ENCODE results near the gene BCL11A.

The BCL11A gene

DNA sequence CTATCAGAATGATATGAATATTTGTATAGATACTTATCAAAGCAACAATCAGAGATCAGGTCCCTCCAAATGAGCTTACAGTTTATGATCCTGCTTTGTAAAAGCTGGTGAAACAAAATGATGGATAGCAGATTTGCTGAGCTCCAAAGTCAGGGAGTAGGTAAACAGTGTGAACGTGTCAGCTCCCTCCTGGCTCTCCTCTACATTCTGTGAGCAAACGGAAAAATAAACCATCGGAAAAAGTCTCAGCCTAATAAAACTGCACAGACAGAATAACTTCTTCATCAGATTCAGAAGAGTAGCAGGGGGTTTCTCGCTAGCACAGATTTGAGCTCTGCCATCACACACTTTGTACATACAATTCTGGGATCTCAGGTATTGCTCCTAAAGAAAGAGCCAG lies 51.3 kb downstream of the BCL11A start:
- DNase-seq: no peak

DNA sequence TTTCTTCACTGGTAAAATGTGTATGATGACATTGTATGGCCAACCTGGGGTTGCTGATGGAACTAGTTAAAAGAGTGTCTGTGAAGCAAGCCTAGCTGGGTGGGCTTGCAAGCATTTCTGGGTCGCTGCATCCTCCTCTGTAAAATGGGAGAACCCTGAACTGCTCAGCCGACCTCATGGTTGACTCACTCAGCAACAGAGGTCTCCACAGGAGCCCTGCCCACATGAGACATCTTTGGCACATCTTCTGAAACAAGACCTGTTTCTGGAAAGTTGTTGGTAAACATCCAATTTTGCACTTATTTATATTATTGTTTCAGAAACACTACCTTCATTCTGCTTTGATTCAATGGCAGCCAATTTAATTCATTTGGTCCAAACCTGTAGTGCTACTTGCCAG lies 52.6 kb downstream of the BCL11A start:
- DNase-seq: no peak

DNA sequence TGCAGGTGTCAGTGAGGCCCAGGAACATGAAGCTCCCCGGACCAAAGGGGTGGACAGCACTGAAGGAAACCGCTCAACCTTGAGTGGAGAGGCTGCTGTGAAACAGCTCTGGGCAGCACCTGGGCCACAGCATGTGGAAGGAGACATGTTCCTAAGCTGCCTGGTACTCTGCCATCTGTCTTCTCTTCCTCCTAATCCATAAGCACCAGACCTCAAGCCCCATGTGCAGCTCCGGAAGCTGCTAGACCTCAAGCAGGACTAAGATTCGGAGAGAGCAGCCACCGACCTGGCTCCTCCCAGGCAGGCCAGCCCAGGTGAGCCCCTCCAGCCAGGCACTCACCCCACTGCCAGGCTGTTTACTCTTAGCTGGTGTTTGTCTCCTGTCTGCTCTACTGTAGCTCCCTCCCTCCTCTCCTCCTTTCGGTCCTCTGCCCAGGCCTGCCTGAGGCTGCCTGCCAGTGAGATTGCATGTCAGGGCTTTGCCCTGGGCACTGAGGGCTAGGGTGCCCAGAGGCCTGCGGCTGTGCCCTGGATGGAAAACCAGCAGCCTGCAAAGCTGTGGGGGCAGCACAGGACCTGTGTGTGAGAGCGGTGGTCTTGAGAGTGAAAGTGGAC lies 53.7 kb downstream of the BCL11A start:
- no peak for DNase-seq

DNA sequence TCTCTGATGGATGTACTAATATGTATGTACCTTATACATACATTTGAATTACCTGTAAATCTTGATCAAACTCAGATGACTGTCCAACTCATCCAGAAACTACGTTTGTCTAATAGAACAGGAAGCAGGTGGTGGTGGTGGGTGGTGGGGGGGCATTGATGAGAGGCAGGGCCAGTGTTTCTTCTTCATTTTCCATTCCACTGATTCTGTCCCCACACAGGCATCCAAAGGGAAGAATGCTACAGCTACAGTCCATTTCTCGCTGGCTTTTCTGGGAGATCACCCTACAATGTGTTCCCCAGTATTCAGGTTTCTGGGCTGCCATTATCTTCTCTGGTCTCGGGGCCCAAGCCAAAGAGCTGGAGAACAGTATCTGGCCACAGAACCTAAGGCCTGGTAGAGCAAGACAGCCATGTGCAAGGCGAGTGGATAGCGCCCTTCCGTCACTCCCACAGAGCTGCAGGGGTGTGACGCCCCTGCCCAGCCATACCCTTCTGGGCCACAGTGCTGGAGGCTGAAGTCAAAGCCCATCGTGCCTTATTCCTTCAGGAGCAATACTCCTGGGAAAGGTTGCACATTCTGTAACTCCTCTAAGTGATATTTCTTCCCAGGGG lies 54.5 kb downstream of the BCL11A start:
- DNase-seq: no peak

DNA sequence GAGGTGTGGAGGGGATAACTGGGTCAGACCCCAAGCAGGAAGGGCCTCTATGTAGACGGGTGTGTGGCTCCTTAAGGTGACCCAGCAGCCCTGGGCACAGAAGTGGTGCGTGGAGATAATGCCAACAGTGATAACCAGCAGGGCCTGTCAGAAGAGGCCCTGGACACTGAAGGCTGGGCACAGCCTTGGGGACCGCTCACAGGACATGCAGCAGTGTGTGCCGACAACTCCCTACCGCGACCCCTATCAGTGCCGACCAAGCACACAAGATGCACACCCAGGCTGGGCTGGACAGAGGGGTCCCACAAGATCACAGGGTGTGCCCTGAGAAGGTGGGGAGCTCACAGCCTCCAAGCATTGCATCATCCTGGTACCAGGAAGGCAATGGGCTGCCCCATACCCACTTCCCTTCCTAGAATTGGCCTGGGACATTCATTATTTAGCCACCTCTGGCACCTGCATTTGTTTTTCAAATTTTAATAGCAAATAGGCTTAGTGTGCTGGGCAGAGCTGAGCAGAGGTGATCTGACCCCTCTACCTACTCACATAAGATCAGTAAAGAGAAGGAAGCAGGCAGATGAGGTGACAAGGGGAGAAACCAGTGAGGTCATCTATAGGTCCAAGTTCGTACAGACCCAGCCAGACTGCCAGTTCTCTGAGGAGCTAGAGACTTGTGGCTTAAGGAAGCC lies 55.2 kb downstream of the BCL11A start:
- DNase-seq: no peak

DNA sequence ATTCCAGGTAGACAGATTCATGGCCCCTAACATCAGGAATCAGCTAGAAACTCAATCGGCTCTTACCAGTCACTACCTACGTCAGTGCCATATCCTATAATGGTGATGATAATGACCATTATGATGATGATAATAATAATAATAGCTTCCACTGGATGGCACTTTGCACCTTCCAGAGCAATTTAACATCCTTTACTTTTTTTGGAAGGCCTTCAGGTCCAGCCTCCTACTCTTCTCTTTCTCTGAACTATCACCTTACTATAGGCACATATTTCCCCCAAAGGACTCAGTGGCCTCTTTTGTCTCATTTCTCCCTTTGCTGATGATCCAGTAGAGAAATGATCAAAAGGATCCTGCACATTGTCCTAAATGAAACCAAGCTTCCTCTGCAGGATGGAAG lies 56.0 kb downstream of the BCL11A start:
- no peak for DNase-seq

DNA sequence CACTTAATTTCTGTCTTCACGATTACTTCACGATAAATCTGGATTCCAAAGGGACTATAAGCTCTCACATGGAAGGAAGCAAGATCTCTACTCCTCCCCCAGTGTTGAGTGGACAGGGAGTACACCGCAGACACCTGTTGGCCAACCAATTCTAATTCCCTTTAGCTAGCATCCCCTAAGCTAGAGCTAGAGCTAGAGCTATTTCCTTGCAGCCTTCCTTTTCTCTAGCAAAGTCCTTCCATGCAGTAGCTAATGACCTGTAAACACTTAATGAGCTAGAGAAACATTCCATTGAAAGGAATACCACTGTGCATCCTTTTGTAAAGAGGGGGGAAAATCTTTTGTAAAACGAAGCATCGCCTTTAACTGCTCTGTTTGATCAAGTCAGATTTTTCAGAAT lies 56.5 kb downstream of the BCL11A start:
- DNase-seq: no peak

DNA sequence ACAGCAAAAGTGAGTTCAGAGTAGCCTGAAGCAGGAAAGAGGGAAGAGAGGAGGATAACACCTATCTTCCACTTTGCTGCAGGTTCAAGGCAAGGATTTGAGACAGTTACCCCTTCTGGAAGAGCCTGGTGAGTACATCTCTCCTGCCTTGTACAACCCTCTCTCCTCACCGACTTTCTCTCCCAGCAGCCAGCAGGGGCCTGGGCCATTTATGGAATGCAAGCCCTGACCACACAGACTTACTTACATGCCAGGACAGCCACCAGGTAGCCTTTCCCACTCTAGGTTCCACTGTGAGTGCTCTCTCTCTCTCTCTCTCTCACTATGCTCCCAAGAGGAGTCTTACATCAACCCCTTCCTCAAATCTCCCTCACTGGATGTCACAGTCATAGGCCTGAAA lies 57.0 kb downstream of the BCL11A start:
- DNase-seq: no peak

DNA sequence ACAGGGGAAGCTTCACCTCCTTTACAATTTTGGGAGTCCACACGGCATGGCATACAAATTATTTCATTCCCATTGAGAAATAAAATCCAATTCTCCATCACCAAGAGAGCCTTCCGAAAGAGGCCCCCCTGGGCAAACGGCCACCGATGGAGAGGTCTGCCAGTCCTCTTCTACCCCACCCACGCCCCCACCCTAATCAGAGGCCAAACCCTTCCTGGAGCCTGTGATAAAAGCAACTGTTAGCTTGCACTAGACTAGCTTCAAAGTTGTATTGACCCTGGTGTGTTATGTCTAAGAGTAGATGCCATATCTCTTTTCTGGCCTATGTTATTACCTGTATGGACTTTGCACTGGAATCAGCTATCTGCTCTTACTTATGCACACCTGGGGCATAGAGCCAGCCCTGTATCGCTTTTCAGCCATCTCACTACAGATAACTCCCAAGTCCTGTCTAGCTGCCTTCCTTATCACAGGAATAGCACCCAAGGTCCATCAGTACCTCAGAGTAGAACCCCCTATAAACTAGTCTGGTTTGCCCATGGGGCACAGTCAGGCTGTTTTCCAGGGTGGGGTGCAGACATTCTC lies 58.3 kb downstream of the BCL11A start:
- DNase-seq: no peak

DNA sequence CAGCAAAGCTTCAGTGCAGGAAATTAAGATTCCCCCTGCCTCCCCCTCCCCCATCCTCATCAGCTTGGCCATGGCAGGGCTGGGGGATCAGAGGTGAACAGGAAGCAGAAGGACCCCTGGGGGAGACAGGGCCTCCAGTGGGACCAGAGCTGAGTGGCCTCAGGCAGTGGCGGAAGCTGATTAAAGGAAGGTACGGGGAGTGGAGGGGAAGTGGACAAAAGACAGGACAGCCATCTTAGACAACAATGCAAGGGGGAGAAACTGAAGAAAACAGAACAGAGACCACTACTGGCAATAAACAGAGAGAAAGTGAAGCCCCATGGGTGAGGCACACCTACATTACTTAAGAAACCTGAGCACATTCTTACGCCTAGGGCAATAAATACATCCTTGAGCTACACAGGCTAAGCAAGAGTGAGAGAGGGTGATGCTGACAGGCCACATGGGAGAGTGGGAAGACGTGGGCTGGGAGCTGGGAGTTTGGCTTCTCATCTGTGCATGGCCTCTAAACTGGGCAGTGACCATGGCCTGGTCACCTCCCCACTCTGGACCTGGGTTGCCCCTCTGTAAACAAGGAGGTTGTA lies 59.6 kb downstream of the BCL11A start:
- DNase-seq: no peak

DNA sequence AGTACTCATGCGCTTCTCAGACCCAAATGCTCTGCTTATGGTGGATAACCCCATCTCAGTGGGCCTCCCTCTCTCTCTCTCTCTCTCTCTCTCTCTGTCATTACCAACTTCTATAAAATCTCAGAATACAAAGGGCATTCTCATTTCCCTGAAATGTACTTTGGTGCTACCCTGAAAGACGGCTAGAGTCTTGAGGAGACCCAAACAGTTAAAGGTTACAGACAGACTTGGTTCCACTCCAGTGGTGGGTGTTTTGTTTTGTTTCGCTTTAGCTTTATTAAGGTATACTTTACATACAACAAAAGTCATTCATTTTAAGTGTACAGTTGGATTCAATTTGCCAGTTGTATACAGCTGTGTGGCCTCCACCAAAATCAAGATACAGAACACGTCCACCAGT lies 60.9 kb downstream of the BCL11A start:
- no peak for DNase-seq

DNA sequence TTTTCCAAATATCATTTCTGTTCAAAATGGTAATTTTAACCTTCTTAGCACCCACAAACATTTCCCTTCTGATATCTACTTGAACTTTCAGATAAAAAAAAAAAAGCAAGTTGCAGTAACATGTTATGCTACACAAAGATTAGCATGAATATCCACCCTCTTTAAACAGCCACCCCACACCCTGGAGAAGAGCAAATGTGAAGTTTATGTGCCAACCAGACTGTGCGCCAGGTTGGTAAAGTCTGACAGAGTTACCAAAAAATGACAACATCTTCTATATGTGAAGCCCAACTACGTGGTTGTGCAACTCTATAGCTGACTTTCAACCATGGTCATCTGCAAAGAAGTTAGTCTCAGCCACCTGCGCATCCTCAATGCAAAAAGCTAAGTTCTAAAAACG lies 62.6 kb downstream of the BCL11A start:
- DNase-seq: no peak

DNA sequence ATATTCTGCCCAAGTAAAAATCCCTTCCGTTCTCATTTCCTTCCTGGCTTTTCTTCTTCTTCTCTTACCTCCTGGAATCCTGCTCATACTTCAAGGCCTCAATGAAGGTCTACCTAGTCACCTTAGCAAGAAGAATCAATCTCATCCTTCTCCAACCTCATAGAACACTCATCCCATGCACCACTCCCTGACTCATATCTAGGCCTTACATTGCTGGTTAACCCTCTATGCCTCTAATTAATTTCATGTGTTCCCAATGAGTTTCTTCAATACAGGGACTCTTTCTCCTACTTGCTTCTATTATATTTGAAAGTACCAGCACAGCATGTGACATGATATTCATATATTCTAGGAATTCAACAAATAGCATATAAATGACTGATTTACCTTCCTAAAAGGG lies 63.0 kb downstream of the BCL11A start:
- DNase-seq: no peak

DNA sequence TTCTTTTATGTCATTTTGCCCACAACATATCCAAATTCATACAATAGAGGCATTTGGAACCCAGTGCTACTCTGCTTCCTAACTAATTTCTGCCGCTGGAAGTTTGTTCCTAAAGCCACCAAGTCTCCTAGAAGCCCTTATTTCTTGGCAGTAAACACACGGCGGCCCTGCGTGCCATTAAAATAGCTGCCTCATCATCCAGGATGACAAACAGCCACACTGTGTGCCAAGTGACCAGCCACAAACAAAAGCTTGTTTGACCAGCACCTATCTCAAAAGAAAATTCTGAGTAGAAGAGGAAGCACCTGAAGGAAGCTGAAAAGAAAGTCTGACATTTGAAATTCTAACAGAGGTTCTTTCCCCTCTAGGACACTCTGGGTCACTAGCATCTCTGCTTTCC lies 64.2 kb downstream of the BCL11A start:
- no peak for DNase-seq

DNA sequence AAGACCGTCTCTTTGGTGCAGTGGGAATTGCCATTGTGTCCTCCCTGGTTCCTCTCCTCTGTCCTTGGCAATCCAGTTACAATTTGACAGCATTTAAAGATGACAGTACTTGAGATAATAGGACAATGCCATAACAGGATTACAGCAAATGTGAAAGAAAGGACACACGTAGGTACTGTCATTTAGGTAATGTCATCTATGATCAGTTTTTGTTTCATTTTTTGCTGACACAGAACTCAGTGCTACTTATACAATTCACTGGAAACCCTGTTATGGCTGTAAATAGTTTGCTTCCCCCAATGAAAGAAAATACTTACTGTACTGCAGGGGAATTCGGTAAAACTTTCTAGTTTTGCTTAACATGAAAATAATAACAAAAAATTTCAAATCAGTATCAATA lies 65.2 kb downstream of the BCL11A start:
- no peak for DNase-seq

DNA sequence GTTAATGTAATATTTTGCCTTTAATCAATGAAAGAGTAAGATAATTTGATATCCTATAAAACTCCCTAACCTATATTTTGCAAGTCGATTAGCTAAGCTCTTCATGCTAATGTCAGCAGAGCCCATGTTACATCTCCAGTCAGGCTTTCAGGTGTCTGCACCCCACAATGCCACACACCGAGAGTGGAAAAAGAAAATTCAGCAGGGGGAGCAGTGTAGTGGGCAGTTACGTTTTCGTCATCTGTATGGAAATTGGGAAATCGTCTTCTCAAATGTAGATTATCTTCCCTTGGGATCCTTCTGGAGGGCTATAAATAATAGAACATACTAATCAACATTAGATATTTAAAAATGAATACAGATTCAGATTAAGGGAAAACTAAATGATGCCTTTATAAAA lies 66.3 kb downstream of the BCL11A start:
- DNase-seq: no peak

DNA sequence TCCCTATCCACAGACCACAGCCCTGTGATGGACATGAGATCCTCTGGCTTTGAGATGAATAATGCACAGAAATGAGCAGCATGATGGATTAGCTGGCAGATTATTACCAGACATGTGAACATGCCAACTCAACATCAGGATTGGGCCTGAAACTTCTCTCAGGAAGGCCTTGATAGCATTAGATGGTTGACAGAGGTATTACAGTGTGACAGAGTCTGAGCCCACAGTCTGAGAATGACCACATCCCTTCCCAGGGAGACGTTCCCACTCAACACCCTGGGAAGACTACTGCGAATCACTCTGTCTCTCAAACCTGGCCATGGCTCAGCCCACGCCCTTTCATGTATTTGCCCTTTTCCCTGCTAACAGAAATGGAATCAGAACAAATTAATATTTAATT lies 66.9 kb downstream of the BCL11A start:
- no peak for DNase-seq

DNA sequence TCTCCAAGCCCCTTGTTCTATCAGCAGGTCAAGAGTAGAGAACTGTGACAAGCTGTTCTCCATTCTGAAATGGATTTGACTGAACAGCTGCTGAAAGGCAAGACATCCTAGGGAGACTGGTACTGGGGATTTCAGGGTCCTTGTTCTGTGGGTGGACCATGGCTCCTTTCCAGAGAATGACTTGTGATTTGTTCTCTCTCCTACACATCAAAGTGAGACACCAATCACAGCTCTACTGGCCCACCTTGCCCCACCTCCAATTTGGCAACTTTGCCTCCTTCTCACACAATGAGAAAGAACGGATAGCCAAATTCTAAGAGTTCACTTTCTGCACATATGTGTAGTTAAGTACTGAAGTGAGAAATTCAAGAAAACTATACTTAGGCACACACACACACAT lies 67.4 kb downstream of the BCL11A start:
- no peak for DNase-seq

DNA sequence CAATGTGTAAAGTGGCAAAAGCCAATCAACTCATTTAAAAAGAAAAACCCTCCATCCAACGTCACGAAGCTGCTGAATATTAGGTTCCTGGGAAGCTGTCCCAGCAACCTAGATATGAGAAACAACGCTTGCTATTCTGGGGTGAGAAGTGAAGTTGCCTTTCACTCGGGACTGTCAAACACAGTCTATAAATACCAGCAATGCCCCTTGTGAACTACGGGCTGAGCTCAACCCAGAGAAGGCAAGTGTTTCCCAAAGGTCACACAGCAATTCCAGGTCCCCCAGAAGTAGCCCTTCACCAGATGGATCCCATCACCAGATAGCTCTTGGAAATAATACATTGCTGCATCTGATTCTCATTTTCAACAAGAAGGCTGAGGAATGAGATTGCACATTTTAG lies 67.9 kb downstream of the BCL11A start:
- no peak for DNase-seq

DNA sequence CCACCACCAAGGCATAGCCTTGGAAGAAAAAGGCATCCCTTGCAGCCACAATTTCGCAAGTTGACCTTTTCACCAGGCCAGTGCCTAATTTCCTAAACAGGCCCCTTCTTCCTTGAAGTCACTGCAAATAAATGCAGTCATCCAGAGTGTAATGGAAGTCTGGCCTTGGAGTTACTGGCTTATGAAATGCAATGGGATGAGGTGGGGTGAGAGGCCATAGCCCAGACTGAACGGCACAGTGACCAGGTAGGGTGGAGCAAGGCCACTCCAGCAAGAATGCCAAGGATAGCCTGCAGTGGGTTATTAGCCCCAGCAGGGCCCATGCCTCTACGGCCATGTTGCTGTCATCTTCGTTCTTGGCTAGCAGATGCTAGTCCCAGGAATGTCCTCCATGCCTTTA lies 68.4 kb downstream of the BCL11A start:
- DNase-seq: no peak

DNA sequence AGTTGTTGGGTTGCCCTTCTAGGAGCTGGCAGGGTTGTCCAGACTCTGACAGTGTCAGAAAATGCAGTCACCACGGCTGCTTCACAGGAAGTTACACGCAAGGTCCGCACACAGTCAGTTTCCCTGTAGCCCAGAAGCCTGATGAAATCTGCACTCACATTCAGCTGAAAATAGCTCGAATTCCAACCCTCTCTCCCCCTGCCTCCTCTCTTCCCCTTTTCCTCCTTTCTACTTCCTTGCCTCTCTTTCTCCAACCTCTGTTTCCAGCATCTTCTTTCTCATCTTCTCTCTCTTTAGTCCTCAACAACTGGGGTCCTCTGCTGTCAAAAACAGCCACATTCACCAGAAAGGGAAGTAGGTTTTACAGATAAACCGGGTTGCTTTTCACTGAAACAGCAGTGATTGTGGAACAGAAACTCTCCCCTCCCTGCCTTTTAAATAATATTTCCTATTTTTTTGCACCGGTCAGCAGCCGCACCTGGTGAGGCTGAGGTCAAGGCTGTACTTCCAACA lies 69.3 kb downstream of the BCL11A start:
- DNase-seq: no peak

DNA sequence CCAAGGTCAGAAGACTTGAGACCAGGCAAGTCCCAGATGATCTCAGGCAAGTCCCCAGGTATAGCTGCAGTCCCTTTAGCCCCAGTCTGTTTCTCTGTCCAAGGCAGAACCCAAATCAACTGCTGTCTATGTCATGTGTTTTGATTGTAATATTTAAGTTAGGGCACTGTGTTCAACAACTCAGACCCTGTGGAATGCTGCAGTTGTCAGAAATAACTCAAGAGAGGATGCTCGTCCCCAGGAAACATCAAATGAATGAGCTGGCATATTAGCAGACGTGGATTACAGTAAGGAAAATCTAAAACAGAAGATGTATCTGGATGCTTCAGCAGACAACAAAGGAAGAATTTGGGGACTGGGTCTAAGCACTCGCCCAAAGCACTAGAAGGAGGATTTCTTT lies 70.1 kb downstream of the BCL11A start:
- DNase-seq: no peak

DNA sequence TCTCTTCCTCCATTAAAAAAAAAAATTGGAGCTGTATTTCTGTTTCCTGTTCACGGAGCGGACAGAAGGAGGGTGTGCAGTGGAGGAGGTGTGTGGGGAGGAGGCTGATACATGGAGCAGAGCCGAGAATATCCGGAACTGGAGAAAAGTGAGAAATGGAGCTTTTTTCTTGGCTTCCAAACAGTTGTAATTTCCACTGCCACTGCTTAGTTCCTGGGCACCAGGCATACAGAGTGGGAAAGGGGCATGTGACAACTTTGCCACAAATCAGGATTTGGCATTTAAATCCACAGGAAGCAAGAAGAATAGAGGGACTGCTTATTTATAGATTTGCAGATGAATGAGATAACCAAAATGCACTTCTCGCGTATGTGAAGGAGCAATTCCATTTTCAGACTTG lies 71.2 kb downstream of the BCL11A start:
- no peak for DNase-seq

DNA sequence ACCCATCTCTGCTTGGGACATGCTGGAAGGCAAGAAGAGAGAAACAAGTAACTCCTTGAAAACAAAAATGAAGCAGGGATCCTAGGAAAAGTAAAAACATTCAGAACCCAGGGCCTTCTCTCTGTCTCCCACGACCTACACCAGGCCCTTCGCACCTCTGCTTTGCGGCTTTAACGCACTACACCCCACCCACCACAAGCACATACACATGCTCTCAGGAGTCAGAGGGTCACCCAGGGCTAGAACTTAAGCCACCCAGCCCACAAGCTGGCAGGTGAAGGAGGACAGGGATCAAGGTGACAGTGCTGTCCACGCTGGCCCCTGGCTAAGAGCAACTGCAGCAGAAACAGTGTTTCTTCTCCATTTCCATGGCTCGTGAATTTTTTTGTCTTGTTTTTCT lies 72.2 kb downstream of the BCL11A start:
- no peak for DNase-seq

Measured in cerebellar nuclear complex (tissue), 1 donor.